Ovary (tissue), 3 donors: ENCODE results near the gene MGA.

Source experiments
- EP300 ChIP-seq: sonication (generic); formaldehyde crosslinking; IDR thresholded peaks from one replicate; pipeline ENCODE4 v1.6.1; 2017; ENCODE audit warnings: antibody characterized with exemption
- POLR2A ChIP-seq: fragments of 450-650 bp; IDR thresholded peaks from one replicate; pipeline ENCODE4 v1.6.1; 2017; ENCODE audit warnings: antibody characterized with exemption, mild to moderate bottlenecking, moderate library complexity
- TF ChIP-seq, protein P1 (sequence below), 3 donors: fragments of 450-650 bp in 2 of 3; fragments of 200-600 bp in 1 of 3; IDR thresholded peaks; one replicate each; pipeline versions ENCODE4 v1.5.1 to v1.8.0; 2016 to 2022; ENCODE audit warnings: antibody characterized with exemption in 3 of 3, mild to moderate bottlenecking in 1 of 3
- donor health status: DM: no; HTN: no; CAD: no.

GRCh38 chr15:41792000-41792637, 131.9 kb downstream of the MGA start:
- no peak for TF ChIP-seq EP300
- TF ChIP-seq, protein P1, sequence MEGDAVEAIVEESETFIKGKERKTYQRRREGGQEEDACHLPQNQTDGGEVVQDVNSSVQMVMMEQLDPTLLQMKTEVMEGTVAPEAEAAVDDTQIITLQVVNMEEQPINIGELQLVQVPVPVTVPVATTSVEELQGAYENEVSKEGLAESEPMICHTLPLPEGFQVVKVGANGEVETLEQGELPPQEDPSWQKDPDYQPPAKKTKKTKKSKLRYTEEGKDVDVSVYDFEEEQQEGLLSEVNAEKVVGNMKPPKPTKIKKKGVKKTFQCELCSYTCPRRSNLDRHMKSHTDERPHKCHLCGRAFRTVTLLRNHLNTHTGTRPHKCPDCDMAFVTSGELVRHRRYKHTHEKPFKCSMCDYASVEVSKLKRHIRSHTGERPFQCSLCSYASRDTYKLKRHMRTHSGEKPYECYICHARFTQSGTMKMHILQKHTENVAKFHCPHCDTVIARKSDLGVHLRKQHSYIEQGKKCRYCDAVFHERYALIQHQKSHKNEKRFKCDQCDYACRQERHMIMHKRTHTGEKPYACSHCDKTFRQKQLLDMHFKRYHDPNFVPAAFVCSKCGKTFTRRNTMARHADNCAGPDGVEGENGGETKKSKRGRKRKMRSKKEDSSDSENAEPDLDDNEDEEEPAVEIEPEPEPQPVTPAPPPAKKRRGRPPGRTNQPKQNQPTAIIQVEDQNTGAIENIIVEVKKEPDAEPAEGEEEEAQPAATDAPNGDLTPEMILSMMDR (IDR thresholded peaks at IDR 0.05): no peak
- TF ChIP-seq POLR2A: no peak
